ENCODE data around the gene SPDYE4. TPM values are rescaled to one million over a fixed set of nuclear protein-coding genes. Genes with fewer than 3 reads are reported as not detected.

The SPDYE4 gene
- total RNA-seq, 1 experiment from 2014 or later, result not detected

GRCh38 chr17:8792646-8793045, 34.3 kb upstream of the SPDYE4 start (continued):
- no peak for TF ChIP-seq ATF3 (CRISPR knock-in tag; conservative IDR thresholded peaks at IDR 0.05)
- no peak for TF ChIP-seq CDX4 (CRISPR knock-in tag; IDR thresholded peaks at IDR 0.05; ENCODE audit: borderline replicate concordance)
- TF ChIP-seq STAT6 (CRISPR knock-in tag; conservative IDR thresholded peaks at IDR 0.05; ENCODE audit: low read depth), result no peak

GRCh38 chr17:8791910-8792270, 33.5 kb upstream of the SPDYE4 start:
- CTCF ChIA-PET, result interaction anchor here (0.8 to 1.7 kb wide), 3 partner anchors 15 to 103 kb away, joined by 3 read pairs; no protein-coding TSS in a partner anchor
- POLR2A ChIA-PET, result no interaction called here

More at GRCh38 chr17:8791910-8792270, 33.5 kb upstream of the SPDYE4 start:
- H3K27me3 Mint-ChIP-seq (ENCODE audit: low read depth), result no peaks in the 10 kb centered on the region; the same call in 1 of the 2 replicates
- DNase-seq (ENCODE audit: low spot score) (no peak), ATAC-seq (no peak)
- peaks cover 14% of the 10 kb centered on the region for H3K9me3 Mint-ChIP-seq
- H3K4me3 Mint-ChIP-seq, result no peak overlapping the region
- H3K27ac Mint-ChIP-seq, result no peak overlapping the region
- TF ChIP-seq ZNF425 (CRISPR knock-in tag; conservative IDR thresholded peaks at IDR 0.05) (no peak), FOXJ3 (CRISPR knock-in tag; IDR thresholded peaks at IDR 0.05; ENCODE audit: borderline replicate concordance) (no peak), ZMAT4 (CRISPR knock-in tag; IDR thresholded peaks at IDR 0.05) (no peak), PREB (CRISPR knock-in tag; IDR thresholded peaks at IDR 0.05; ENCODE audit: borderline replicate concordance) (no peak), CTCF (IDR thresholded peaks at IDR 0.05) (no peak), MYBL2 (CRISPR knock-in tag; IDR thresholded peaks at IDR 0.05) (no peak)
- peaks cover 9% of the 10 kb centered on the region for H3K4me1 Mint-ChIP-seq
- peaks cover 13% of the 10 kb centered on the region for H3K36me3 Mint-ChIP-seq

Measured in WTC11 (cell line).